ENCODE measurements around the gene IGSF5. TPM values are rescaled to one million over a fixed set of nuclear protein-coding genes. Genes with fewer than 3 reads are reported as not detected.
"Not testable (repeated sequence)": the region's sequence is repeated elsewhere in the genome, so short reads cannot be mapped to it uniquely, and the experiment has no call there.

Gene IGSF5
- total RNA-seq, 1 donor from 2014 or later: 4.1 TPM

GRCh38 chr21:39730418-39731157, 14.4 kb upstream of the IGSF5 start:
- intact Hi-C loops (cut with micrococcal nuclease): no loop called here
- ATAC-seq (no peak), DNase-seq (no peak)

GRCh38 chr21:39736716-39737115, 8.3 kb upstream of the IGSF5 start:
- ATAC-seq: peak; percentile 55
- no peak for DNase-seq
- intact Hi-C loops (cut with micrococcal nuclease): no loop called here

GRCh38 chr21:39737376-39738000, 7.5 kb upstream of the IGSF5 start:
- ATAC-seq (no peak), DNase-seq (no peak)
- intact Hi-C loops (cut with micrococcal nuclease): no loop called here

GRCh38 chr21:39738566-39738965, 6.4 kb upstream of the IGSF5 start:
- ATAC-seq: no peak

GRCh38 chr21:39739531-39739930, 5.5 kb upstream of the IGSF5 start:
- intact Hi-C loops (cut with micrococcal nuclease); DNase-seq; ATAC-seq: not testable (repeated sequence)

More at GRCh38 chr21:39738566-39738965, 6.4 kb upstream of the IGSF5 start:
- intact Hi-C loops (cut with micrococcal nuclease): no loop called here
- DNase-seq: no peak

GRCh38 chr21:39742561-39742960, 2.4 kb upstream of the IGSF5 start:
- ATAC-seq; intact Hi-C loops (cut with micrococcal nuclease); DNase-seq: not testable (repeated sequence)

- intact Hi-C loops (cut with micrococcal nuclease); DNase-seq; ATAC-seq: not testable (repeated sequence)
These were observed 349 bp downstream of the IGSF5 start for GRCh38 chr21:39745332-39745731.

GRCh38 chr21:39750670-39751069, 5.7 kb downstream of the IGSF5 start:
- ATAC-seq: no peak
- DNase-seq: no peak
- intact Hi-C loops (cut with micrococcal nuclease): no loop called here

- ATAC-seq (no peak), DNase-seq (no peak)
- intact Hi-C loops (cut with micrococcal nuclease): no loop called here
These were observed 9.8 kb downstream of the IGSF5 start for GRCh38 chr21:39754811-39755210.

- ATAC-seq: no peak
- intact Hi-C loops (cut with micrococcal nuclease): no loop called here
- DNase-seq: no peak
These were observed 11.3 kb downstream of the IGSF5 start for GRCh38 chr21:39756285-39756684.

GRCh38 chr21:39763272-39763970, 18.4 kb downstream of the IGSF5 start:
- intact Hi-C loops (cut with micrococcal nuclease): no loop called here
- DNase-seq (no peak), ATAC-seq (no peak)

- no peak for DNase-seq
- ATAC-seq: no peak
- intact Hi-C loops (cut with micrococcal nuclease): no loop called here
These were observed 29.2 kb downstream of the IGSF5 start for GRCh38 chr21:39774227-39774626.

GRCh38 chr21:39775816-39776215, 30.8 kb downstream of the IGSF5 start:
- intact Hi-C loops (cut with micrococcal nuclease): no loop called here
- DNase-seq: no peak
- ATAC-seq: no peak

GRCh38 chr21:39776589-39776988, 31.6 kb downstream of the IGSF5 start:
- intact Hi-C loops (cut with micrococcal nuclease): no loop called here
- ATAC-seq: no peak
- no peak for DNase-seq

- intact Hi-C loops (cut with micrococcal nuclease): no loop called here
- ATAC-seq (no peak), DNase-seq (no peak)
These were observed 36.3 kb downstream of the IGSF5 start for GRCh38 chr21:39781331-39781730.

- intact Hi-C loops (cut with micrococcal nuclease): no loop called here
- ATAC-seq (peak; percentile 99), DNase-seq (peak; percentile 85)
These were observed 43.4 kb downstream of the IGSF5 start for GRCh38 chr21:39788383-39788782.

- no peak for DNase-seq
- ATAC-seq: no peak
- intact Hi-C loops (cut with micrococcal nuclease): no loop called here
These were observed 51.5 kb downstream of the IGSF5 start for GRCh38 chr21:39796466-39796865.

GRCh38 chr21:39799178-39799577, 54.2 kb downstream of the IGSF5 start:
- ATAC-seq: peak; percentile 92
- peak; percentile 73 for DNase-seq
- intact Hi-C loops (cut with micrococcal nuclease): no loop called here

- intact Hi-C loops (cut with micrococcal nuclease): no loop called here
- ATAC-seq (no peak), DNase-seq (no peak)
These were observed 55.3 kb downstream of the IGSF5 start for GRCh38 chr21:39800311-39800710.

GRCh38 chr21:39802217-39802616, 57.2 kb downstream of the IGSF5 start:
- intact Hi-C loops (cut with micrococcal nuclease): no loop called here
- no peak for DNase-seq
- ATAC-seq: no peak

All from left ventricle myocardium superior (tissue), 1 donor.